DMS53 (cell line): ENCODE measurements around the gene MAML3.

ENCODE experiments used
- DNase-seq: peaks from one replicate; lab custom pipeline; 2025; lab: John Stamatoyannopoulos, UW

Gene MAML3

DNA sequence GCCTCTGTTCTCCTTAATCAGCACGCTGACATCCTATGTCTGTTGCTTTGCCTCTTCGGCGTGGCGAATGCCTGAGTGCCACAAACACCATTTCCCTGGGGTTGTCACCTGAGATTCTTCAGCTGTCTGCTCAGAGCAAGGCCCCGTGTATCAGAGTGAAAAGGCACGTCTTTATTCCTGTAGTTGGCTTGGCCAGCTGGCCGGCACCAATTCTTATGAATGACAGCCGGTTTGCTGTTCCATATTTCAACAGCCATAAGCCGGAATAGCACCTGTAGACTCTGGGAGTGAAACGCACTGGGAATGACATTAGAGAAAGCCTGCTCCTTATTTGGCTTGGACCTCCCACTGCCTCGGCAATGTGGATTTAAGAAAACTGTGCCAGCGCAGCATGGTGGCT lies 399.0 kb downstream of the MAML3 start:
- DNase-seq, result no peak

- DNase-seq, result no peak
Measured at GRCh38 chr4:139753686-139754085, 400.3 kb downstream of the MAML3 start.

GRCh38 chr4:139749835-139750498 lies 404.0 kb downstream of the MAML3 start:
- DNase-seq, result no peak

- DNase-seq, result no peak
Measured at GRCh38 chr4:139749338-139749737, 404.6 kb downstream of the MAML3 start.

DNA sequence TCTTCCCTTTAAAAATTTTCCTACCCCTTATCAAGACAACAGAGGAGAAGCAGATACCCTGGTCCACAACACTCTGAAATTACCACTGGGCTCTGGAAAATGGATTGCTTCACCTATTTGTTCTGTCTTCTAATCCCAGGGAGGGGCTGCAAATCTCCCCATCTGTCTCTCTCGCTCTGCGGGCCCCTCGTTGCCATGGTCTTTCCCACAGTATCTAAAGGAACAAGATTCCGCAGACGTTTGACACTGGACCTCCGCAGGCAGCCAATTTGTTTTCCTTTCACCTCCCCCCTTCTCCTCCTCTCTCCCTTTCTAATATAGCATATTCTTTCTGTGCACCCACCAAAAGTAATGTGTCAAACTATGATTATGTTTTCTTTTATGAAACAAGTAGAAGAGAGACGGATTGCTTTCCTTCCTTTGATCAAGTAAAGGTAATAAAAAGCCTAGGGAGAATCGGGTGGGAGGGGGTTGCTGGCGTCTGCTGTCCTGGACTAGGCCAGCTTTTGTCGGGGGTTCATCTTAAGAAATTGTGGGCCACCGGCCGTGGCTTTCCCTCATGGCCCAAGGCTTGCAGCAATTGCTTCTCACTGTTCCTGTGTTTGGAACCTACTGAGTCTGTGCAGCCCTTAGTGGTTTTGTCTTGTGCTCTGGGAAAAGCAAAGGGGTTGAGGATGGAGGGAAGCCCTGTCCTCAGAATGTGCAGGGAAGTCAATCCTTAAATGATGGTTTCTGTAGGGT lies 407.4 kb downstream of the MAML3 start:
- no peak for DNase-seq

DNA sequence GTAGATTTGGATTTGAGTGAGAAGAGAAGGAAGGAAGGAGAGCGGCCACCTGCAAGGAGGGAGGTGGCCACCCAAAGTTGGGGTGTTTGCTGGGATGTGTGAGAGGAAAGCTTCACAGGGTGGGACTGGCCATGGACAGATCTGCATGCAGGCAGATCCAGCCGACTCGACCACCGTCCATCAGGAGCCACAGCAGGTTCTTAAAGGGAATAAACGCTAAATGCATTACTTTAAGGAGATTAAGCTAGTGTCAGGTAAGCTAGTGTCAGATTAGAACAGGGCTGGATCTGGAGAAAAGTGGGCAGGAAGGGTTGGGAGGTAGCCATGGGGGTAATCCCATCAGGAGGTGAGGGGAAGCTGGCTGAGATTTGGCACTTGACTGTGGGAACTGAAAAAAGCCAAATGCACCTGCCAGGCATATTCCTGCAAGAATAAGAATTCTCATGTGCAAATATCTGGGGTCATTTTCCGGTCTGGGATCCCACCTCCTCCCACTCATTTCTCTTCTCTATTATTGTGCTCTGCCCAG lies 408.8 kb downstream of the MAML3 start:
- no peak for DNase-seq

- no peak for DNase-seq
Measured at GRCh38 chr4:139744232-139744631, 409.8 kb downstream of the MAML3 start.

DNA sequence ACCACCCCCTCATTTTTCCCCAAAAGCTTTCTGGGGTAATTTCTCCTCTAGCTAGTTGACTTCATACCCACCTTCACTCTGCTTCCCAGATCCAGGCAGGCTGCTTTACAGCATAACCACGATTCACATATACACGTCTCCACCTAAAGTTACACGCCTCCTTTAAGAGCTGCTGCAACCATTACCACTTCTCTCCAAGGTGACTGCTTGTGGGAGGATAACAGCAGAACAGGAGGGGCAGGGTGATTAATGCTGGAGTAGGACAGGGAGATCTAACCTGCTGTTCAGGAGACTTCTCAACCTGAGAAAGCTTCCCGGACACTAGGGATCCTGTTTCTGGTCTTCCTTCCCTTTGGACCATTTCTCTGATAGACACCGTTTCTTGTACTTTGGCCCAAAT lies 411.0 kb downstream of the MAML3 start:
- no peak for DNase-seq

- DNase-seq, result peak; percentile 91
Measured at GRCh38 chr4:139740531-139741041, 413.4 kb downstream of the MAML3 start.

DNA sequence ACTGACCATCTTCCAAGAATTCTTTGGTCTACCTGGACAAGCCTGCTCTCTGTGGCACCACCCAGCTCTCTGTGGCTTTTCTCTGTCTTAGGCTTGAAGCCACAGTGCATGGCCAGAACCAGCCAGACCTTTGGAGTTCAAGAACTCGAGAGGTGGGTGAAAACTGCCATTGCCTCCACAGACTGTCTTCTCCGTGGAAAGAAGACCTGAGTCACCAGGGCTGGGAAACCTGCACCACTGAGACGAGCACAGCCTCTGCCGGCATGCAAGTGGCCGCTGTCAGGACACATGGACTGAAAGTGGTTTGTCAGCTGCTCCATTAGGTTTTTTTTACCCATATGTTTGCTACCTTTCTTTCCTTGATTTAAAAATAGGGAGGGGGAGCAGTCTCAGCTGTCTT lies 413.9 kb downstream of the MAML3 start:
- peak; percentile 81 for DNase-seq

- DNase-seq, result no peak
Measured at GRCh38 chr4:139738846-139739613, 415.0 kb downstream of the MAML3 start.

DNA sequence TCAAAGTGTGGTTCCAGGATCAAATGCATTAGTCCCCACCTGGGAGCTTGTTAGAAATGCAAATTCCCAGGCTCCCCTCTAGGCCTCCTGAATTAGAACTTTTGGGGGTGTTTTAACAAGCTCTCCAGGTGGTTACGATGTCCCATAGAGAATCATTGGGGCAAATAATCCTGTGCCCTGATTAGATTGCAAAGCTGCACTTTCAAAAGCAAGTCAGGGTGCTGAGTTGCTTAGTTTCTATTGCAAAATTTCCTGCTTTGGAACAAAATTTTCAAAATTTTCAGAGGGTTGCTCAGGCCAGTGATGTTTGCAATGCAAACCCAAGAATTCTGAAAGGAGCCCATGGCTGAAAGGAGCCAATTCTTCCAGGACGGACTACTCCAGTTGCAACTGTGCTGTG lies 417.3 kb downstream of the MAML3 start:
- no peak for DNase-seq

DNA sequence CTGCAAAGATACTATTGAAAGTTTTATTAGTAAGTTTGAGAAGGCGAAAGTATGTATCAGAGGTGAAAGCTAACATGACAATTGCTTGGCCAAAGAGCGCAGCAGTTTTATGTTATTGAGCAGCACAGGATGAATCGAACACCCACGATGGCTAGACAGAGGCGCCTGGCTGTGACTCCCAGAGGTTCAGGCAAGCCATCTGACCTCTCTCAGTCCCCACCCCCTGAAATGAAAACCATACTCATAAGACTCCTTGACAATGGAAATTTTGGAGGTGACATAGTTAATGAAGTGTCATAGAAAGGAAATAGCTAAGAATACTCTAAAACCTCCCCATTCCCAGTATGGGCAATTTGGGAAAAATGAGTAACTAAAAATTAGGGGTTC lies 417.7 kb downstream of the MAML3 start:
- no peak for DNase-seq

DNA sequence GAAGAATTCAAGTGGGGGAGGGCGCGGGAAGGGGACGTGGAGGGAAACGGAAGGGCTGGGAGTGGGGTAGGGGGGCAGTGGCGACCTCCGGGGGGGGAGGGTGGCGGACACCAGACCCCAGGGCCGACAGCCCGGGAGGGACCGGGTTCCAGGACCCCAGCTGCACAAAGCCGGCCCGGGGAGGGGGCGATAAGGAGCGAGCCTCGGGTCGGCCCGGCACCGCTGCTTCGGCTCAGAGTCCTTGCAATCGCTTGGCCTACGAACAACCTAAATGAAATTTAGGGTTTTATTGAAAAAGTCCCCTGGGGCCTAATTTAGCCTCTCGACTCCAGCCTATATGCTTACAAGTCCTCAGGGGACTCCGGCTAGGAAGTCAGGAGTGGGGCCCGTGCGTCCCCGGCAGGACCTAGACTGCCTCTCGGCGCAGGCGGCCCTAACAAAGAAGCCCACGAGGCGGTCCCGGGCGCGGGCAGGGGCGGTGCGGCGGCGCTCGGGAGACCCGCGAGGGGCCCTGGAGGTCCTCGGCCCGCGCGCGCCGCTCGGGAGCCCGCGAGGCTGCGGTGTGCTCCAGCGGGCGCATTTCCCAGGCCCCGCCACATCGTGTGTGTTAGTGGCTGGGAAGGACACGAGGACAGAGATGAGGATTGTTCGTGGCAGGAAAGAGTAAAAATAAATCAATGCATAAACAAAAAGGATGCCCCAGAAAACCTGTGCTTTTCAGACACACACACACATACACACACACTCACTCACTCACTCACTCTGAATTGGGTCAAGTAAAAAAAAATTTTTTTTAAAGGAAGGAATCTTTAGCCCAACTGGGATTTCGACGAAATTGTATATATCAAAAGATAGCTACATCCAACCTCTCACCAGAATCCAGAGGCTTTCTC lies 418.4 kb downstream of the MAML3 start:
- peak; percentile 17 for DNase-seq

- peak; percentile 97 for DNase-seq
Measured at GRCh38 chr4:139734875-139735380, 419.1 kb downstream of the MAML3 start.

GRCh38 chr4:139734201-139734874 lies 419.6 kb downstream of the MAML3 start:
- peak; percentile 39 for DNase-seq

DNA sequence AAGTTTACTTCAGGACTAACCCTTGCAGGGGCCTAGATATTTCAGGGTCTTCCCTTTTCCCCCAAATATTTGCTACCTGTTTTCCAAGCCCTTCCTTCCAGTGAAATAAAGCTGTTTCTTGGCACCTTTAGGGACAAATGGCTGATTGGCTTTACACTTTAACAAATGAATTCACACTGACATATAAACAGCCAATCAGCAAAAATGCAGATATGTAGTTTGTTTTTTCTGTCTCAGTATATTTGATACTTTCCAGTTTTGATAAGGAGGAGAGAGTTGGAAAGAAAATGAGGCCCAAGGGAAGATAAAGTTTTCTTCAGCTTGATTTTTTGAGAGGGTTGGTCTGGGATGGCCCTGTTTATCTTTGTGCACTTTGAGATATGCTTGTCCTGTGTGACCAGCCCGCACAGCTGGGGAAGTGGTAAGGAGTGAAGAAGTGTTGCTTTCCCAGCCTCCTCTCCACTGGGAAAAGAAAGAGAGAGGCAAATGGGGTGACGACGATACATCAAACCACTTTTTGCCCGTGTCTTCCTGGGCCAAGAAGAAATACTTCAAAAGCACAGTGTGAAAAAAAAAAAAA lies 420.9 kb downstream of the MAML3 start:
- no peak for DNase-seq

GRCh38 chr4:139728840-139729239 lies 425.1 kb downstream of the MAML3 start:
- peak; percentile 95 for DNase-seq

- peak; percentile 15 for DNase-seq
Measured at GRCh38 chr4:139728146-139728545, 425.8 kb downstream of the MAML3 start.

DNA sequence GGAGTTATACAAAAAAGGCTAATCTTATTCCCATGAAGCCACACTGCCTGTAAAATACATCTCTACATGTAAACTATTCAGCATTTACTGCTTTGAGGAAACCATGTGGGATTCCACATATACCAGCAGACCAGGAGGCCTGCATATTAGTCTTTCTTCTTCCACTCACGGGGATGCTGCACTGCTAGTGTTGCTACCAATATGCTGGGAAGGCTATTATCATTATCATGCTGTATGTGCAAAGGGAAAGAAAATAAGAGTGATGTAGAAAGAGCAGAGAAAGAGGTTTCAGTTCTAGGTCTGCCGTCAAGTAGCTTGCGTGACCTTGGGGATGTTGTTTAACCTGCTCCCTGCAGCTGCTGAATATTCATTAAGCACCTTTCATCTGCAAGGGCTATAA lies 427.4 kb downstream of the MAML3 start:
- DNase-seq, result no peak
